NCI-H510A treated with DMSO at 0.1 percent for 48 hours (cell line): ENCODE data around the gene GNAI2.
"Not testable (repeated sequence)": the region's sequence is repeated elsewhere in the genome, so short reads cannot be mapped to it uniquely, and the experiment has no call there.

ENCODE experiments used
- DNase-seq: peaks from one replicate; lab custom pipeline; 2025; lab: John Stamatoyannopoulos, UW

The GNAI2 gene

DNA sequence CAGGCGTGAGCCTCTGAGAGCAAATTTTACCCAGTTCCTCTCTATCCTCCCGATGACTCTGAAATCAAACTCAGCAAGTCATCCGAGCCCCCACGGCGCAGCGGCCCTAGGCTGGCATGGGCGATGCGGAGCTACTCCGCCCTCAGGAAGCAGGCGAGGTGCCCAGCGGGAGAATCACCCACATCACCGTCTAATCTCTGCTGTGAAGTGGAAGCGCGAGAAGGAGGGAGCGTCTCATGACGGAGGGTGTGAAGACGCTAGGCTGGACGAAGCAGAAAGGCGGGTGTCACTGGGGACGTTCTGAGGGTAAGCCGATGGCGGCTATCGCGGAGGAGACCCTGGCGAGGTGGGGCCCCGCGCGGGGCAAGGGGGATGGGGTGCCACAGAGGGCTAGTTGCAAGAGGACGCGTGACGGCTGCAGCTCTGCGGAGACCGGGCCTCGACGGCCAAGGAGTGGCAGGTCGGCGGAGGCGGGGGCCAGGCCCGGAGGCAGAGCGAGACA is 9.1 kb upstream of the GNAI2 start:
- DNase-seq: no peak

DNA sequence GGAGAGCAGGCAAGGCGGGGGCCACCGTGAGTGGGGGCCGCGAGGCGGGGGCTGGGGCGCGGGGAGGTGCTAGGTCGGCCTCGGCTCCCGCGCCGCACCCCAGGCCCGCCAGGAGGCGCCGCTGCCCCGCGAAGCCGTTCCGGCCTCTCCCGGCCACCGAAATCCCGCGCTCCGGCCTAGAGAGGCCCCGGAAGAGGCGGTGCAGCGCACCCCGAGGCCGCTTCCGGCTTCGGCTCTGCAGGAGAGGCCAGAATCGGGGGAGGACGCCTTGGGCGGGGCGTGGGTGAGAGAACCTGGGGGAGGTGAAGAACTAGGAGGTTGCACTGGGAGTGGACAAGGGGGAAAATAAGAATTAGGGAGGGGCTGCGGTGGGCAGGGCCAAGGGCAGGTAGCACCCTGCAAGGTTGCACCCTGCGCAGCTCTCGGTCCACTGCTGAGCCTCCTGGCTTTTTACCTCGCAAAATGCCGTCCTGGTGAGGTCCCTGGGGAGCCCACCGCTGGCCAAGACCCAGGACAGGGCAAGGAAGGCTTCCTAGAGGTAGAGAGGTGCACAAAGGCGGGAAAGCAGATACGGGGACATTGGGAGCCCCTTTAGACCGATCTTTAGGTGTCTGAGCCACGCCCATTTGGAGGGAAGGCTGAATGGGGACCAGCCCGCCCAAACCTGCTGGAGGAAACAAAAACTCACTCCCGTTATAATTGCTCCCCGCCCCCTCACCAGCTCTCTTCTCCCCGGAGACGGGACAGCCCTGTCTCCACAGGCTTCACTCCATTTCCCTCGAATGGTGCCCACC is 8.4 kb upstream of the GNAI2 start:
- DNase-seq: peak; percentile 85

DNA sequence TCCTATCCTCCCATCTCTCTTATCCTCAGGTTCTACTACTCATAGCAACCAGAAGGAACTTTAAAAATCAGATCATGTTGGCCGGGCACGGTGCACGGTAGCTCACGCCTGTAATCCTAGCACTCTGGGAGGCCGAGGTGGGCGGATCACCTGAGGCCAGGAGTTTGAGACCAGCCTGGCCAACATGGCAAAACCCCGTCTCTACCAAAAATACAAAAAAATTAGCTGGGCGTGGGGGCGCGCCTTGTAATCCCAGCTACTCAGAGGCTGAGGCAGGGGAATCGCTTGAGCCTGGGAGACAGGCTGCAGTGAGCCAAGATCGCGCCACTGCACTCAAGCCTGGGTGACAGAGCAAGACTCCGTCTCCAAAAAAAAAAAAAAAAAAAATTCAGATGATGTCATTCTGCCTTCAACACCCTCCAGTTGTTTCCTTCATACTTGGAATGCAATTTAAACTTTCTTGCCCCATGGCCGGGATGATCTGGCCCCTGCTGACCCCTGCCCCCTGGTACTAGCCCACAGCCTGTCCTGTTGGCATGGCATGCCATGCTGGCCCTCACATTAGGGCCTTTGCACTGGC is 7.7 kb upstream of the GNAI2 start:
- not testable (repeated sequence) for DNase-seq

DNA sequence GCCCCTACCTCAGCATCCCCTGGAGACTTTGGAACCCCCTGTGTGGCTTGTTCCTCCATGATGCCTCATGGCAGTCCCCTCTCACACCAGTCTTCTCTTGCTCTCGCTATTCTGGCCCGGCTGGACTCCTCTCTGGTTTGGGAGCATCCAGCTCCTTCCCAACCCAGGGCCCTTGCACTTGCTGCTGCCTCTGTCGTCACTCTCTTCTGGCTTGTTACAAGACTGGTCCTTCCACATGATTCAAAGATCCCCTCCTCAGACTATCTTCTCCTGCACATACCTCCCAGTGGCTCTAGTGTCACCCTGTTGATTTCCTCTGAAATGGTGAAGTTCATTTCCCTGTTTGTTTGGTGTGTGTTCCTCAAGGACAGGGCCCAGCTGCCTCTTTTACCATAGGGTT is 6.5 kb upstream of the GNAI2 start:
- DNase-seq: no peak

DNA sequence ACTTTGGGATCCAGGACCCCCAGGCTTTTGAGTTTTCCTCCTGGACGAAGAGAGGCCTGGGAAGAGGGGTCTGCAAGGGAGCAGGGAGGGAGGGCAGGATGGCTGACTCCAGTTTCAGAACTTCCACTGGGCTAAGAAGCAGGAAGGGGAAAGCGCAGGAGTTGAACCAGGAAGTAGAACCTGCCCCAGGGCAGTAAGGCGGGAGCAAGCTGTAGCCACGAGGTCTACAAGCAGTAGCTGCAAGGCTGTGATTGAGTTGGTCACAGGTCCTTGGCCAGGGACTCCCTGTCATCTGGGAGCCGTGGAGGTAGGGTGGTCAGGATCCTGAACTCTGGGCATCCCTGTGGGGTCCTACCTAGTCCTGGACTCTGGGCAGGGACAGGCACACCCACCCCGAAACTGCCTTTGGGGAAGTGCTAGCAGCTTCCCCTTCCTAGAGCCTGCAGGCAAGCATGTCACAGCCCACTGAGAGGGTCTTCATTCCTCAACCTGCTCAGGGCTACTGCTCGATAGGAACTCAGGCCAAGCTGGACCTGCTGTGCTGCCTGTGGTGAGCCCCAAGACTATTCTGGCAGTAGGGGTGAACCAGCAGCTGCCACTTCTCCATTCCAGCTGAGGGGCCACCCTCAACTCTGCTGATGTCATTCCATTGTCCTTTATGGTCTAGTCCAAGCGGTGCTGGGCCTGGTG is 5.8 kb upstream of the GNAI2 start:
- no peak for DNase-seq

DNA sequence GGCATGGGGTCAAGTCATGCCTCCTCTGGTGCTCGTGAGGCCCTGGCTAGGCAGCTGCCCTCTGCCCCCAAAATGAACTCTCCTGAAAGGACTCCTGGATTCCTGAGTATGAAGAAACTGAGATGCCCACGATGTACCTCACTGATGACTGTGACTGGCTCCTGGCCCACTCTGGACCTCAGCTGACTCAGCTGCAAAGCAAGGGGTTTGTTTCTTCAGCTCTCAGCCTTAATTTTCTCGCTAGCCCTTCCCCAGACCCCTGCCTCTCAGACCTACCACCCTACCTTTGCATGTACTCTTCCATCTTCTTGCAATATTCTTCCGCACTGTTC is 5.2 kb upstream of the GNAI2 start:
- no peak for DNase-seq

DNA sequence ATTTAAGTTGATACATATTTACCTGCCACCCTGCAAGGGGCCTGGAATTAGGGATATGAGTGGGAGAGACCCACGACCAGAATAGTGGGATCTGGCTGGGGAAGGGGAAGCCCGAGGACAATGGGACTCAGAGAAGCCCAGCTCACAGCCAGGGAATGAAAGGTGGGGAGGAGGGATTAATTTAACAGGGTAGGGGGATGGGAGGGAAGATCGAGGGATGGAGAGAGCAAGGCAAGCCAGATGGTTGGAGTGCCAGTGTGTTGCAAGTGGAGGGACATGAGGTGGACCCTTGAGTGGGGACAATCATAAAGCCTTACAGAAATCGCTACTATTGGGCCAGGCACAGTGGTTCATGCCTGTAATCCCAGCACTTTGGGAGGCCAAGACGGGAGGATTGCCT is 4.4 kb upstream of the GNAI2 start:
- no peak for DNase-seq

DNA sequence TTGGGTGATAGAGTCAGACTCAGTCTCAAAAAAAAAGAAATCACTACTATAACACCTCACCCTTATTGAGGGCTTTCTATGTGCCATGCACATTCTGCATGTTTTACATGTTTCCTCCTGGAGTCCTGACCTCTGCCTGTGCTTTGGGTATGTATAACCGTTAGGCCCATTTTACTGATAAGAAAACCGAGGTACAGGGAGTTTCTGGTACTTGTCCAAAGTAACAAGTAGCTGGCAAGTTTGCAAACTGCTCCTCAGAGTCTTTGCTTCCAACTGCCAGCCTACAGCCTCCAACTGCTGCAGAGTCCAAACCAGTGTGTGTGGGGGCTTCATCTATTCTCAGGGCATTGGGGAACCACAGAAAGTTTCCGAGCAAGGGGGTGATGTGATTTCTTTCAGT is 3.7 kb upstream of the GNAI2 start:
- DNase-seq: no peak

DNA sequence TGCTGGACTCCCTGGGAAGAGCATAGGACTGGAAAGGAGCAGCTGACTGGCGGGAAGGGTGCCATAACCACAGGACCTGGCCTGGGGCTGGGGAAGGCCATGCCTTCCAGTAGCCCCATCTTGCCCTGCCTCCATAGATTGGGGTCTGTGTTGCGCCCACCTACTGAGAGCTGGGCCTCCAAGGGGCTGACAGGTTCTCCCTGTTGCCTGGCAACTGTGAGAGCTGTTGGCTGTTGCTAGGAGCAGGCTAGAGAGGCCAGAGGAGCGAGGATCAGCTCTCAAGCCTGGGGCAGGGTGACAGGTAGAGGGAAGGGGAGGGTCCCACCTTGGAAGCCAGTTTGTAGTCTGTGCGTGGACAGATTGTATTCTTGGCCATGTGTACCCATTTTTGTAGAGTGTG is 2.8 kb upstream of the GNAI2 start:
- DNase-seq: no peak

DNA sequence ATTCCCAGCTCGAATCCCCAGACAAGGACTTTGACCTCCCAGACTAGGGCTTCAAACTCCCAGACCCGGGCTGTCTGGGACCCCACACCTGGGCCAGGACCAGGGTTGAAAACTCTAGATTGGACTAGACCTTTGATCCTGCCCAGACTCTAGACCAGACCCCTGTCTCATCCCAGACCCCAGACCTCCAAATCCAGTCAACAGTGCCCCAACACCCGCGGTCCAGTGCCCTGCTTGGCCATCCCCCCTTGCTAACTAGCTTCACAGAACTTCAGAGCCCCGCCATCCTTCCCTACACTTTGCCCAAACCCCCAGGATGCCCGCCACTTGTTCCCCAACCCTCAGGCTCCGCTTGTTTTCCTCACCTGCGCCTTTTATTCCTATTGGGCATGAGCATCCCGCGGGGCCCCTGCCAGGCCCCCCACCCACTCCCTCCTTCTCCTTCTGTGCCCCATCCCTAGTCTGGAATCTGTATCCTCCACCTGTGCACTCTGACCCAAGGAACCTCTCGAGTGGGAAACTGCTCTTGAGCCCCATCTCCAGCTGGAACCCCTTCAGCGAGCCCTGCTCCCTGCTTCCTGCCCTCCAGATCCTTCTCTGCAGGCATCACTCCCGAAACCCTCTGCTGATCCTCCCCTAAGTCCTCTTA is 604 bp downstream of the GNAI2 start:
- DNase-seq: no peak

DNA sequence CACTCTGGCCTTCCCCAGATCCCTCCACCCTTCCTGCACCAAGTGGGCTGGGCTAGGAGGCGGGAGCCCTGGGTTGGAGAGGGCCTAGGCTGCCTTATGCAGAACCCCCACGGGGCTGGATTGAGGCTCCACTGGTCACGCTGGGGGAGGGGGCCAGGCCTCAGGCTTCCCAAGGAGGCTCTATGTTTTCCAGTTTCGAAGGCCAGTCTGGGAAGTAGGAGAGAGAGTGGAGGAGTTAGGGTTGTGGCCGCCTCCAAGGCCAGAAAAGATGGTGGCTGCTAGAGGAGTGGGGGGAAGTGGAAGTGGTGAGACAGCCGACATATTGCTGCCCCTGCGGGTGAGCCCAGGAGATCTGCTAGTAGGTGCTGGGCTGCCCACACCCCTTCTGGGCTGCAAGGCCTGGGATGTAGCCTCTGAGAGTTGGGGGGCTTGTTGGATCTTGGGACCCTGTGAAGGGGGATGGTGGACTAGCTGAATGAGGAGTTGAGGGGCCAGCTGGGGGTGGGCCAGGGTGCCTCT is 1.2 kb downstream of the GNAI2 start:
- DNase-seq: peak; percentile 38

DNA sequence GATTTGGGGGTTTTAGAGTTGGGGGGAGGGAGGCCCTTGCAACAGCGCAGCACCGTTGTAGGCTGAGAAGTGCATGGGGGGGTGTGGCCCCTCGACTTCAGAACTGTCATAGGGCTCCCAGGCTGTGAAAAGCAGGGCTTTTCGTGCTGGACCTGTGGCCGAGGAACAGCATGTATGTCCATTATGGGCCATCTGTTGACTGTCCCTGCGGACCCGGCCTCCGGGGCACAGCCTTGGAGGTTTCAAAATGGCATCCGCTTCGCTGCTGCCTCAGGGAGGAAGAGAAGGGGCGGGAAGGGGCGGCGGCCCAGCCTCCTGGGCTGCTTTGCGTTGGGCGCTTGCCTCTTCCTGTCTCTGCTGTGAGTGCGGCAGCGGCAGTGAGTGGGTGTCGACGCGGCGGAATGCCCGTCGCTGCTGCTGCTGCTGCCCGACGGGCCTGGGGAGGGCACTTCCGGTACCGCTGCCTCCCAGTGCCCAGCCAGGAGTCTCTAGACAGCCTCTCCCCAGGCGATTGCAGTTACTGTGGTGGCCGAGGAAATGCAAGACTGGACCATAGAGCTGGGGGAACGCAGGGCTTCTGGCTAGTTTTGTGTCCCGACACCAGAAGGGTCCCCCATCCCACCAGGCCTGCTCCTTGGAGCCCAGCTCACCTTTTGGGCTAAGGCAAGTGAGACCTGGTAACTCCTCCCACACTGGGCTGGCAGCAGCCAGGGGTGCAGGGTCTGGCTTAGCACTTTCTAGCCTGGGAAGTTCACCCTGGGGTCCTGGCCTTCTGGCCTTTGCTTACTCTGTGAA is 1.9 kb downstream of the GNAI2 start:
- DNase-seq: peak; percentile 72

DNA sequence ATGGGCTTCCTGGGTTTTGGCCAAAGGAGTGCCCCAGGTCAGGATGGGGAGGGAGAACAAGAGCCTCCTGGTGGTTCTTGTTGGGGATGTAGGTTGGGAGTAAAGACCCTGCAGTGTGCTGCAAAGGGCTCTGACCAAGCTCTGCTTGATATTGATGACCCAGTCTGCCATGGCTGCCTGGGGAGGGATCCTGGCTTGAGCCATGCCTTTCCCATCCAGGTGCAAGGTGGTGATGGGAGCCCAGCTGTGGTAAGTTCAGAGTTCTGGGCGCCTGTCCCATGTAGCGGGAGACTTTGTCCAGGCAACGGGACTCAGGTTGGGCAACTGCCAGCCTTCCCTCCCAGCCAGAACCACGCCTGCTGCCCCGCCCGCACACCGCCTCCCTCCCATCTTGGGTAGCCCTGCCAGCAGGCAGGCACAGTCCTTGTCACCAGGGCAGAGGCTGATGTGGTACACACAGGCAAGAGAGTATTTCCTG is 2.6 kb downstream of the GNAI2 start:
- DNase-seq: no peak

DNA sequence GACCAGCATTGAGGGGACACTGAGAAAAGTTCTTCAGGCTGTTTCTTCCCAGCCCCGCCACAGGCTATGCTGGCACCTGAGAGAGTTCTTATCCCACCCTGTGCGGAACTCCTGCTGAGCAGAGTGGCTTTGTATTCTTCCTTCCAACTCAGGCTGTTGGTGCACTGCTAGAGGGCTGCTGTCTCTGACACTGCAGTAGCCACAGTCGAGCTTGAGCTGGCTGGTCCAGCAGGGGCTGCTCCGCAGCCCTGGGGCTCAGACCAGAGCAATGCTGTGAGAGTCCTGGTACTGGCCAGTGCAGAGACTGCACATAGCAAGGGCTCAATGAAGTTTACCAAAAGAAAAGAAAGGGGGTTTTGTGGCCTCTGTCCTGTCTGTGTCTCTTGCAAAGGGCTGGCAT is 3.6 kb downstream of the GNAI2 start:
- no peak for DNase-seq

DNA sequence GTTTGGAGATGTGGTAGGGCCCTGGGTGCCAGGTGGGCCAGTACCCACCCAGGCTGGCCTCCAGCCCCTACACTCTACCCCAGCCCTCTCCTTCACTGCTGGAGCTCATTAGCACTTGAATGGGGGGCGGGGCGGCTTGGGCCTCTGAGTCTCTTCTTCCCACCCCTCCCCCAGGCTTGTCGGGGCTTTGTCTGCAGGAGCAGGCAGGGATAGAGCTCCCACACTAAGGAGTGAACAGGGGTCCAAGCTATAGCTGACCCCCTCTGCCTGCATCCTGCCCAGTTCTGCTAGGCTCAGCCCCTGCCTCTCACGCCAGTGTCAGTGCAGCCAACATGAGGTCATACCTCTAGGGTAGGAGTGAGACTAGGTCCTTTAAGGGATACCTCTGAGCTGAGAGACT is 5.2 kb downstream of the GNAI2 start:
- DNase-seq: no peak

DNA sequence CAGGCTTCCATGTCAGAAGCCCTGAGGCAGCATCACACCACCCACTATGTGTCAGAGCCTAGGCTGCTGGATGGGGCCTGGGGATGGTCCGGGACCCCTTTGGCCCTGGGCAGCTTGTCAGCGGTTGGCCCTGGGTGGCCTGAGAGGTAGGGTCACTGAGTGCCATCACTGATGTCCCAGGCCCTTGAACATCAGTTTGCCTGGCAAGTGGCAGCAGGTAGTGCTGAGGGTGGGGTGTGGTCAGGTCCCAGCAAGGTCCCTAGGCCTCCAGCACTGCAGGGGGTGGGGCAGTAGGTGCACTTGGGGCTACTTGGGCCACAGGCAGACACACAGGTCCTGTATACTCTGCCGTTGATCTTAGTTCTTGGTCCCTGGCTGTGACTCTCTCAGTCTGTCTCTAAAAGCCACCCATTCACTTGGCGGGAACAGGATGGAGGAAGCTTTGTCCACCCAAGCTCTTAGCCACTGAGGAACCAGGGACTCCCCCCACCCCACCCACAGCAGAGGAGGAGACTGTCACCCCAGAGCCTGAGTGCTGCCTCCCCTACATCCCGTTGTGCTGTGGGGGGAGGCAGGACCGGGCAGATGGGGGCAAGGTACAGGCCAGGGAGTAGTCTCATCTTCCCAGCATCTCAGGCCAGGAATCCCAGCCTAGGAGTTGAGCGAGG is 5.8 kb downstream of the GNAI2 start:
- DNase-seq: no peak

DNA sequence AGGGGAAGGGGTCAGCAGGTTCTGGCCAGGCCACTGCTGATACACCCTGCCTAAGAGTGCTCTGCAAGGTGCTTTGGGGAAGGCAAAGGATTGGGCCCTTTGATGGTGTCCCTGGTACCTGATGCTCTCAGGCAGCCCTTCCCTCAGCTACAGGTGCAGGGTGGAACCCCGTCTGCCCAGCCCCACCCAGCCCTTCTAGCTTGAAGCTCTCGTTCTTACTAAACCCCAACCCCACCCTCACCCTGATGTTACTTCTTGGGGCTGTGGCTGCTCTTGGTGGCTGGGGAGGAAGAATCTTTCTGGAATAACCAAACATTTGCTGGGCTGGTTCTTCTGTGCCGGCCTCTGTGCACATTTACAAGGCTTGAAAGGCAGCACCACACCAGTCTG is 6.4 kb downstream of the GNAI2 start:
- no peak for DNase-seq

DNA sequence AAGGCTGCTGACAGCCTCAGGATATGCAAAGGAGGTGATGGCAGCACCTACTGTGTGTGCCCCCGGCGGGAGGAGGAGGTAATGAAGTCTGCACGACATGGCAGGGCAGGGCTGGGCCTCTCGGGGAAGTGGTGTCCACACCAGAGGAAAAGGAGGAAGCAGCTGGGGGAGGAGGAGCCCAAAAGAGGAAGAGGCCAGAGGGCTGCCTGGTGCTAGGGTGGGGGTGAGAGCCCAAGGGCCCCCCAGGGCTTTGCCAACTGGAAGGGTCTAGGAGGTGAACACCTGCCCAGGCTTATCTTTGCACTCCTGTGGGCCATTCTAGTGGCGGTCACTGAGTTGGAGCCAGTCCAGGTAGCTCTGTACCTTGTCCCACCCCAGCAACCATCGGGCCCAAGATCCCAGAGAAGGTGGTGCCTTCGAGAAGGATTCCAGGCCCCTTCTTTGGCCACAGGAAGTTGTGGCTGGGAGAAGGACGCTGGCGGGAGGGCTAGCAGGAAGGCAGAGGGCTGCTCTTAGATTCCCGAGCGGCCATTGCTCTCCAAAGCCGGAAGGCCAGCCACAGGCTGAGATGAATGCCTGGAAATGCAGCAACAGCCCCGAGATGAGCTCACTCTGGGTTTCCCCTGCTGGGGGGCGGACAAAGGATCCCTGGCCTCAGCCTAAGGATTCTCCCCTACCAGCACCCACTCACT is 7.0 kb downstream of the GNAI2 start:
- no peak for DNase-seq

DNA sequence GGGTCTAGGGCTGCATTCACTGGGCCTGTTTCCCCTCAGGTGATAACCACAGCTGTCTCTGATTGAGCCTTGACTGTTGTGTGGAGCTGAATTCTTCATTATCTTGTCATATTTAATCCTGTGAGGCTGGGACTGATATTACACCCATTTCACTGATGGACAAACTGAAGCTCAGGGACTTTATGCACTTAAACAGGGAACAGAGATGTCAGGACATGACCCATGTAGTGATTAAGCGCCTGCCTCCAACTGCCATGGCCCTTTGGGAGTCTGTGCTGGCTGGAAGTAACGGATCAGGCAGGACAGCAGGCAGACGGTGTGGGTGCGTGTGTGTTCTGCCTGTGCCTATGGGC is 7.5 kb downstream of the GNAI2 start:
- no peak for DNase-seq

DNA sequence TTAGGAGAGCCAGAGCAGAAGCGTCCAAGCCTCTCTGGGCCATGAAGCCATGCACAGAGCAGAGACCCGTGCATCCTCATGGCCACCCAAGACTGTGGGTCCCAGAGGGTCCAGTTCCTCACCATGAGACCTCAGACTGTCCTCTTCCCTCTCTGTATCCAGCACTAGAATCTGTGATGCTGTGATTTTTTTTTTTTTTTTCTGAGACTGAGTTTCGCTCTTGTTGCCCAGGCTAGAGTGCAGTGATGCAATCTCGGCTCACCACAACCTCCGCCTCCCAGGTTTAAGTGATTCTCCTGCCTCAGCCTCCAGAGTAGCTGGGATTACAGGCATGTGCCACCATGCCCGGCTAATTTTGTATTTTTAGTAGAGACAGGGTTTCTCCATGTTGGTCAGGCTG is 8.8 kb downstream of the GNAI2 start:
- DNase-seq: not testable (repeated sequence)
